CD4-positive, alpha-beta T cell treated with Interleukin-17A for 1 hour (primary cell): ENCODE data around the gene PYGB.
"Not testable (repeated sequence)": the region's sequence is repeated elsewhere in the genome, so short reads cannot be mapped to it uniquely, and the experiment has no call there.

Source experiments
- DNase-seq: peaks from one replicate; pipeline ENCODE4 v3.0.0-alpha.2; 2020

The PYGB gene

DNA sequence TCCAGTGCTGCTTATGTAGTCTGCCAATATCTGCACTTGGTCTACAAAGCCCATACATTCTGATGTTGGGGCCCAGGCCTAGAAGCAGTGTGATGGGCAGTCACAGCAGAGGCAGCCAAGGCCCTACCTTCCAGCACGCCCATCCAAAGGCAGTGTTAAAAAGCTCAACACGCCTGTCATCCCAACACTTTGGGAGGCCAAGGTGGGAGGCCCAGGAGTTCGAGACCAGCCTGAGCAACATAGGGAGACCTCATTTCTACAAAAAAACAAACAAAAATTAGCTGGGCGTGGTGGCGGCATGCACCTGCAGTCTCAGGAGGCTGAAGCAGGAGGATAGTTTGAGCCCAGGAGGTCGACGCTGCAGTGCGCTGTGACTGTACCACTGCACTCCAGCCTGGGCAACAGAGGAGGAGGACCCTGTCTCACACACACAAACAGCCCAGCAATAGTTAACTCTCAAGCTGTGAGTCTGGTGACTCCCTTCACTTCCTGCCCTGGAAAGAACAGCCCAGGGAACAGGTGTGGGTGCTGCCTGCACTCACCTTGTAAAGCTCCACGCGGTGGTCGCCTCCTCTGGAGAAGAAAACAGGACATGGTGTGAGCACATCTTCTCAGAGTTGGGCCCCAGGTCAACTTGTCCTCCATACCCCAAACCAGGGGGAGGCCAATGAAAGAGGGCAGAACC, 68.8 kb downstream of the PYGB start:
- no peak for DNase-seq

GRCh38 chr20:25317351-25318075, 69.6 kb downstream of the PYGB start:
- no peak for DNase-seq

- DNase-seq, result peak; percentile 17
Observed at GRCh38 chr20:25318471-25319240, 70.8 kb downstream of the PYGB start.

DNA sequence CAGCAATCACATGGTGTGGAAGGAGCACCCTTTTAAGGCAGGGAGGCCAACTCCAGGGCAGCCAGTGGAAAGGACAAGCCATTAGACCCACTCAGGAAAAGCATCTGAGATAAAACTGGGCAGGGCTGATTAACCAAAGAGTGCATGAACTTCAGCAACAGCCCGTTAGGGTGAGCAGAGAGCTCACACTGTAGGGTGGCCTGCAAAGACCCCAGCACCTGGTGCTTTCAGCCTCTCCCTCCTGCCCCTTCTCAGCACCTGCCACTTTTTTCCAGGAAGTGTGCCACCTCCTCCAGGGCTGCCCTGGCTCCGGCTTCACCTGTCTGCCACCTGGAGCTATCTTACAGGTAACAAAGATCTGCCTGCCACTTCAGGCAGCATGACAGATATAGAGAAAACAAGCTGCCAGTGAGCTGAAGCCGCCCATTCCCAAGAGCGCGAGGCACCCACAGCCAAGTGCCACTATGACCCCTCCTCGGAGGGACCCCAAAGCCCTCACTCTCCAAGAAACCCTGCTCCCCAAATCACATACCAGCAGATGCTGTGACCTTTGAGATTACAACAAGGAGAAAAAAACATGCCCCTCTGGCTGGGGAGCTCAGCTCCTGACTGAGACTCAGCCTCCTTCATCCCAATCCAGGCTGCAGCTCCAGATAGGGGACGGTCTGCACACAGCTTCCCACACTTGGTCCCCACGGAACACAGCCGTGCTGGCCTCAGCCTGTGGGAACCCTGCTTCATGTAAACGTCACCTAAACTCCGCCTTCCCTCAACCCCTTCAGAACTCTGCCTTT, 71.6 kb downstream of the PYGB start:
- no peak for DNase-seq

GRCh38 chr20:25320035-25320800, 72.3 kb downstream of the PYGB start:
- no peak for DNase-seq

GRCh38 chr20:25321262-25321831, 73.5 kb downstream of the PYGB start:
- DNase-seq, result no peak

DNA sequence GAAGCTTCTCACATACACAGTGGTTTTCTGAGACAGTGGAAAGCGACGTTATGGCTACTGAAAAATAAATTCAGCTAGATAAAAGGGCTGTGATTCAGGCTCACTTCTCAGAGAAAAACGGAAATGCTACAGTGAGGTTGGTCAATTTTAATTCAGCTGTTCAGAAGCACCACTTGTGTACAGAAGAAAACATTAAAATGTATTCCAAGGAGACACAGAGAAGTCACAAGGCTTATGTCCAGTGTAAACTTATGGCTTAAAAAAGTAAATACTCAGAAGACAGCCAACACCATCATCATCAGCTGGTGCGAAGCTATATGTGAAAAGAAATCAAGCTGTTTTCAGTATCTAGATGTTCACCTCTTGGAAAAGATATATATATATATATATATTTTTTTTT, 74.1 kb downstream of the PYGB start:
- DNase-seq, result no peak

DNA sequence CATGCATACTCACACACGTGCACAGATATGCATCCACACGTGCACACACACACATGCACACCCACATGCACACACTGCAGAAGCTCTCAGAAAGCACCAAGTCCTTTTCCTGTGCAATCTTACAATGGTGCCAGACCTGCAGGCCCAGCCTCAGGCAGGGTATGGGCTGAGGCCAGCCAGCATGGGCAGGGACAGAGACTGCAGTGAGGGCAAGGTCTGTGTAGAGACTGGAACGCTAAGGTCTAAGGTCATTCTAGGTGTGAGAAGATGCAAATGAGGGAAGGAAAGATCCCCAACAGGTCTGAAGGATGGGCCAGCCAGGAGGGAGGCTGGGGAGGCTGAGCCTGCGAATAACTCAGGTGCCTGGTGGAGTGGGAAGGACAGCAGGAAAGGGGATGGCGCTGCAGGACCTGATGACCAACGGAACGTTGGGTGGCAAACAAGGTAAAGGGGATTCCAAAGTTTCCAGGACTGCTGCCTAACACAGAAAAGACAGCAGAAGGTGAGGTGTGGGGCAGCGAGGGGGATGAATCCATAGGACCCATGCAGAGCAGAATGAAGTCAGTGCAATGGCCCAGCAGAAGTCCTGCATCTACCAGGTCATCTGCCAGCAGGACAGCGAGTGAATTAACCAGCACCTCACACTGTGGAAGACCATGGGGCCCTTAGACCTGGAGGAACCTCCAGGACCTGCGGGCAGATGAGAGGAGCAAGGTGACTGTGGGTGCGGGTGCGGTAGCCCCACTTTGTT, 75.8 kb downstream of the PYGB start:
- no peak for DNase-seq

- DNase-seq, result peak; percentile 12
Observed at GRCh38 chr20:25324412-25324811, 76.5 kb downstream of the PYGB start.

DNA sequence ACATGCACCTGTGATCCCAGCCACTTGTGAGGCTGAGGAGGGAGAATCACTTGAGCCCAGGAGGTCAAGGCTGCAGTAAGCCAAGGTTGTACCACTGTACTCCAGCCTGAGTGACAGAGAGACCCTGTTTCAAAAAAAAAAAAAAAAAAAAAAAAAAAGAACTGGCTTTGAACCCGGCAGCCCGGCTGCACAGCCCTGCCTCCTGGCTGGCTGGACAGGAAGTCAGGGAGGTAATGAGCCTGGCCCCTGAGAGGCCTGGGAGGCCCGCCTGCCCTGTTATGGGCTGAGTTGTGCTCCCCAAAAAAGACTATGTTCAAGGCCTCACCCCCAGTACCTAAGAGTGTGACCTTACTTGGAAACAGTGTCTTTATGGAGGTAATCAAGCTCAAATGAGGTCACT, 77.2 kb downstream of the PYGB start:
- DNase-seq, result no peak

DNA sequence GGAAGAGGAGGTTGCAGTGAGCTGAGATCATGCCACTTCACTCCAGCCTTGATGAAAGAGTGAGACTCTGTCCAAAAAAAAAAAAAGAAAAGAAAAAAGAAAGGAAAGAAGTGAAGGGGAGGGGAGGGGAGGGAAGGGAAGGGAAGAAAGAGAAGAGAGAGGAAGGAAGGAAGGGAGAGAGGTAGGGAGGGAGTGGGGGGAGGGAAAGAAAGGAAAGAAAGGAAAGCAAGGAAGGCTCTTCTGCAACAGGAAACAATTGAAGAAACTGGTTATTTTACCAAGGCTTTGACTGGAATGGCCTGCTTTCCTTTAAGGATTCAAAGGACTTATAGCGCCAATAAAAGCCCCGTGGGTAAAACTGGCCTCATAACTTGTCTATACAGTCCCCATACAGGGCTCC, 78.1 kb downstream of the PYGB start:
- DNase-seq, result no peak

- no peak for DNase-seq
Observed at GRCh38 chr20:25327521-25328235, 79.8 kb downstream of the PYGB start.

GRCh38 chr20:25328954-25329498, 81.1 kb downstream of the PYGB start:
- DNase-seq, result no peak

GRCh38 chr20:25334972-25335371, 87.1 kb downstream of the PYGB start:
- DNase-seq, result not testable (repeated sequence)

DNA sequence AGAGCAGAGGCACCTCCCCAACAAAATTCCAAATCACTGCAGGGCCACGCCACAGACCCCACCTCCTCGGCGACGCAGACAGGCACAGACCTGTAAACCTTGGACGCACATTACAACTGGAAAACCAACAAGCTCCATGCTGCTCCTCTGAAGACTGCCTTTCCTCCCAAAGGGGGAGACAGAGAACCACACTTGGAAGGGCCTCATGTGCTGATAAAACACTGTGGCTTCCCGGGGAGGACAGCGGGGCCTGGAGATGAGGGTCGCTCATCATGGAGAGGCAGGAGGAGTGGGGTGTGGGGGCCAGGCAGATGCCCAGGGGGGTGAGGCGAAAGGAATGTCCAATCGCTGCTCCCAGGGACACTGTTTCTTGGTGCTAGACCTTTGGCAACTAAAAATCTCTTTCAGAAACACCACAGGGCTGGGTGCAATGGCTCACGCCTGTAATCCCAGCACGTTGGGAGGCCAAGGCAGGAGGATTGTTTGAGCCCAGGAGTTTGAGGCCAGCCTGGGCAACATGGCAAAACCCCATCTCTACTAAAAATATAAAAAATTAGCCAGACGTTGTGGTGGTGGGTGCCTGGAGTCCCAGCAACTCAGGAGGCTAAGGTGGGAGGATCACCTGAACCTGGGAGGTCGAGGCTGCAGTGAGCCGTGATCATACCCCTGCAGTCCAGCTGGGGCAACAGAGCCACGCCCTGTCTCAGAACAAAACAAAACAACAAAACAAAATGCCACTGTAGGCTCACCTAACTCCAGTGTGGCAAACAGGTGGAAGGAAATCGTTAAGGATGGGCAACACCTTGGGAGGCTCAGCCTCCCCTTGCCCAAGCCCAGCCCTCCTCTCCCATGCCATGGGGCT, 88.9 kb downstream of the PYGB start:
- DNase-seq, result no peak

GRCh38 chr20:25338112-25339023, 90.5 kb downstream of the PYGB start:
- no peak for DNase-seq

DNA sequence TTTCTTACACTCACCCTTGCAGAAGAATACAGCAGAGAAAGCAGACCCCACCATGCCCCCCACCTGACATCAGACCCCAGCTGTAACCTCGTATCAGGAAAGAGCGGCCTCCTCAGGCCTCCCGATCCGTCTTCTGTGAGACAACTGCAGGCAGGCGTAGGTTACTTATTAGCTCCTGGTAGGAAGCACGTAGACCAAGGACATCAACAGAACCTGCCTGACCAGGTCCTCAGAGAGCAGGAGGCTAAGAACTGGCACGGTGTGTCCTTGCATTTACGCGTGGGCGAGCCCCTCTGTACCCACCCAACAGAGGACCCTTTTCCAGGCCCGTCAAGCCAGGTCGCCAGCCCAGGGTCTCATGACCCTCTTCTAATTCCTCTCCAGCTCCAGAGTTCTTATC, 91.7 kb downstream of the PYGB start:
- no peak for DNase-seq

DNA sequence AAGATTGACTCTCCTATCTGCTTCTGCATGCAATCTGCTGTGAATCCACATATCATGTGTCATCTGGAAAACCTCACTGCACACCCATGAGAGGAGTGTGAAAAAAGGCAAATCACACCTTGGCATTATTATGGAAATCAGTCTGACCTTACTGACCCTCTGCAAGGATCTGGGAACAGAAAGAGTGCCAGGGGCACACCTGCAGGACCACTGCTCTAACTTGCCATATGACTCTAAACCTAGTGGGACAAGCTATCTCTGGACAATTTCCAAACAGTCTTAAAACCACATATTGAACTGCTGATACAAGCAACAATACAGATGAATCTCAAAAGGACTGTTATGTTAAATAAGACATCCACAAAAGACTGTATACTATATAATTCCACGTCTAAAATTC, 92.5 kb downstream of the PYGB start:
- no peak for DNase-seq
